Stimulated activated CD4-positive, alpha-beta T cell treated with anti-CD3 and anti-CD28 coated beads, Interleukin-15, amount 100 ng/mL, for 48 hours (primary cell): ENCODE results near the gene IGF2R.
"Not testable (repeated sequence)": the region's sequence is repeated elsewhere in the genome, so short reads cannot be mapped to it uniquely, and the experiment has no call there.

ENCODE experiments used
- DNase-seq, 2 donors: peaks; one replicate each; pipeline ENCODE4 v3.0.0-alpha.2; 2020; ENCODE audit warnings: low read depth in 2 of 2

Gene IGF2R

DNA sequence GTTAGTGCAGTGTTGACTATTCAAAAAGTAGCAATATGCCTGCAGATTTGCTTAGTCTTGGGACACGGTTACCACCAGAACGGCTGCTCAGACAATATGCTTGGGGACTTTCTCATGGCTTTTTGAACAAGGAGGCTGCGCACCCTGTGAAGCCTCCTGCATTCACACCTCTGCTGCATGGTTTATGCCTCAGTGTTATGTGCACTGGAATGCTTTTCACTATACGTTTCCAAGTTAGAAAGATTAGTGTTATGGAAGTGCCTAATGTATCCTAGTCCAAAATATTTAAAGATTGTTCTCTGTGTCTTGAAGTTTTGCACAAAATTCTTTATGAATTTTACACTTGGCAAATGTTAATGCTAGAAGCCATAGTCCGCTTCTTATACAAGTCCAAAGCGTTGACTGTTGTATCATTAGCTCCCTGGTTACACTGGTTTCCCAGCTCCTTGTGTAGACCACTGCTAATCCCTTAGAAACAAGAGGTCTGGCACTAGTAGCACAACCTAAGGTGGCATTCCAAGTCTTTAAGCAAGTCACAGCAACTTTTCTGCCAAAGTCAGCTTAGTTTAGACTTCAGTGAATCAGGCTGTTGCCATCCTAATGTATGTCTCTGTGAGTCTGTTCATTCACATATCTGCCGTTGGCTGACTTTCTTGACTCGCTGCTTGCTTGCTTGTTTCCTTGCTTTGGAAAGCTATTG, 126.4 kb downstream of the IGF2R start:
- no peak for DNase-seq

DNA sequence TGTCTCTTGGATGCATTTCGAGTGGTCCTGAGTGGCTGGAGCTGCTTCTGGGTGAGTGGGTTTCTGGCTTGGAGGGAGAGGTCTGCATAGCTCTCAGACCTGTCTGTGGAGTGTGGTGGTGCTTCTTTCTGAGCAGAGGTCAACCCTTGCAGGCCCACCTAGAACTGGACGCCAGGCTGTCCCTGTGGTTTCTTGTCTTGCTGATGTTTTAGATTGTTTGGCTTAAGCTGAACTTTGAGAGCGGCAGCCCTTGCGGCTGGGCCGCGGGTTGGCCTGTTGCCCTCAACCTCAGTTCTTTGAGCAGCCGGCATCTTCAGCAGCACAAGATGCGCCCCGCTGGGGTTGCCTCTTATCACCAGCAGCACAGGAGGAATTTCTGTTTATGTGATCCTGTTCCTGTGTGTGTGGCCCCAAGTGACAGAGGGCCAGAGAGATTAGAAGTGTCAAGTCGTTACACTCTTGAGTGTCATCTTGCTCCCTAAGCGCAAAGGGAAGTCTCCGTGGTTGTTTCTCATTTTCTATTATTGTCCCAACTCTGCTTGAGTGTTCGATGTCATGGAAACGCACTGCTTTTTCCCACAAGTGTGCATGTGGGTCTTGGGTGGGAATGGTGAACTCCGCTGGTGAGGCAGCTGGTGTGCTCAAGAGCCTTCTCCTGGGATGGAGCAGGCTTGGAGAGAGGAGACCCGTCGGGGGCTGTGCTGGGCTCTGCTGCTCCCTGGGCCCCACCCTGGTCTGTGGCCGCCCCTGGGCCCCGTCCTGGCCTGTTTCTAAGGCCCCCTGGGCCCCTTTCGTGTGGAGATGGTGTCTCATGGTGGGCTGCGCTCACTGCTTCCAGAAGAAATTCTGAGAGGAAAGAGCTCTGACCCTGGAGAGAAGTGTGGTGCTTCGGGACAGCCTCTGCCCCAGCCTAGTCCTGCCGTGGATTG, 132.7 kb downstream of the IGF2R start:
- no peak for DNase-seq

DNA sequence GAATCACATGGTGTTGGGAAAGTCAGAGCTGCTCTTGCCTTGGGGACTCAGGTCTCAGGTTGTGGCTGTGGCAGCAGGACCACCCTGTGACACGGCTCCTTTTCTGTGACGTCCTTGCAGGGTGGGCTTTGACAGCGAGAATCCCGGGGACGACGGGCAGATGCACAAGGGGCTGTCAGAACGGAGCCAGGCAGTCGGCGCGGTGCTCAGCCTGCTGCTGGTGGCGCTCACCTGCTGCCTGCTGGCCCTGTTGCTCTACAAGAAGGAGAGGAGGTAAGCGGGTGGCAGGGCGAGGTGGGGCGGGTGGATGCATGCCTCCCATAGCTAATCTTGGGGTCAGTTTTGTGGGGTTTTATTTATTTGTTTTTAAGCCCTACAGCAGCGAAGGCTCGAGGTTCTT, 133.5 kb downstream of the IGF2R start:
- no peak for DNase-seq

DNA sequence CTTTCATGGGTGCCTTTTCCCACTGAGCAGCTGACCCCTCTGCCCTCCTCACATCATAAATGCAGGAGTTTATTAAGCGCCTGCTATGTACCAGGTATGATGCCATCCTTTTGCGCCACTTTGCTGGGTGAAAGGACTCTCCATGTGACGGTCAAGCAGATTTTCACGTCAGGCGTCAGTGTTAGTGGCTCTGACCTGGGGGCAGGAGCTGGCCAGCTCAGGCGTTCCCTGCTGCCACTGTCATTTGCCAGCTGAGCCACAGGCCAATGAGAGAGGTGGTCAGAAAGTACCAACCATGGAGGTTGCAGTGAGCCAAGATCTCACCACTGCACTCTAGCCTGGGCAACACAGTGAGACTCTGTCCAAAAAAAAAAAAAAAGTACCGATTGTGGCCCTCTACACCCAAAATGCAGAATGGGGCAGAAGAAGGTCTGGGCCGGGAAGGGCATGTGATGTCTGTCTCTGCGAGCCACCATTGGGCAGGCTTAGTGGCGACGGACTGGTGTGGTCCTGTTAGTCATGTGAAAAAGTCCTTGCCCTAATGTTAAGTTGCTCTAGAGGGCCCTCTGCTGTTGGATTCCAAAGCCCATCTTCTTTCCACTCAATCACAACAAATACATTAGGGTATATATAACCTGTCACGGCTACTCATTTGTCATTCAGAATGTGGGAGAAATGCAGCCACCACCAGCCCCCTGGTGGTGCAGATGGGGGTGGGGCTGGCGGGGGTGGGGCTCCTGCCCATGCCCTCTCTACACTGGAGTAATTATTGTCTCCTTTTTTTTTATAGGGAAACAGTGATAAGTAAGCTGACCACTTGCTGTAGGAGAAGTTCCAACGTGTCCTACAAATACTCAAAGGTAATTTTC, 134.3 kb downstream of the IGF2R start:
- DNase-seq = peak in 1 of 2 donors; percentile 10

DNA sequence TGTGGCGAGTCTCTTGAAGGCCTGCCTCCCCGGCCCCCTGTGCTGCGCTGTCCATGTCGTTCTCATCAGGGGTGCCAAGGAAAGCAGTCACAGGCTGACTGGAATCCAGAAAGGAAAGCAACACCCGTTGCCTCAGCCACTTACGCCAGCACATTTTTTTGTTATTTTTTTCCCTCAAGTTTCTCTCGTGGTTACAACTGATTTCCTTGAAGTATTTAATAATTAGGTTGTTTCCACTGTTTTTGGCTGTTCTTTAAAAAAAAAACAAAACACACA, 134.9 kb downstream of the IGF2R start:
- DNase-seq = no peak

DNA sequence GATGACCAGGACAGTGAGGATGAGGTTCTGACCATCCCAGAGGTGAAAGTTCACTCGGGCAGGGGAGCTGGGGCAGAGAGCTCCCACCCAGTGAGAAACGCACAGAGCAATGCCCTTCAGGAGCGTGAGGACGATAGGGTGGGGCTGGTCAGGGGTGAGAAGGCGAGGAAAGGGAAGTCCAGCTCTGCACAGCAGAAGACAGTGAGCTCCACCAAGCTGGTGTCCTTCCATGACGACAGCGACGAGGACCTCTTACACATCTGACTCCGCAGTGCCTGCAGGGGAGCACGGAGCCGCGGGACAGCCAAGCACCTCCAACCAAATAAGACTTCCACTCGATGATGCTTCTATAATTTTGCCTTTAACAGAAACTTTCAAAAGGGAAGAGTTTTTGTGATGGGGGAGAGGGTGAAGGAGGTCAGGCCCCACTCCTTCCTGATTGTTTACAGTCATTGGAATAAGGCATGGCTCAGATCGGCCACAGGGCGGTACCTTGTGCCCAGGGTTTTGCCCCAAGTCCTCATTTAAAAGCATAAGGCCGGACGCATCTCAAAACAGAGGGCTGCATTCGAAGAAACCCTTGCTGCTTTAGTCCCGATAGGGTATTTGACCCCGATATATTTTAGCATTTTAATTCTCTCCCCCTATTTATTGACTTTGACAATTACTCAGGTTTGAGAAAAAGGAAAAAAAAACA, 136.1 kb downstream of the IGF2R start:
- no peak for DNase-seq

DNA sequence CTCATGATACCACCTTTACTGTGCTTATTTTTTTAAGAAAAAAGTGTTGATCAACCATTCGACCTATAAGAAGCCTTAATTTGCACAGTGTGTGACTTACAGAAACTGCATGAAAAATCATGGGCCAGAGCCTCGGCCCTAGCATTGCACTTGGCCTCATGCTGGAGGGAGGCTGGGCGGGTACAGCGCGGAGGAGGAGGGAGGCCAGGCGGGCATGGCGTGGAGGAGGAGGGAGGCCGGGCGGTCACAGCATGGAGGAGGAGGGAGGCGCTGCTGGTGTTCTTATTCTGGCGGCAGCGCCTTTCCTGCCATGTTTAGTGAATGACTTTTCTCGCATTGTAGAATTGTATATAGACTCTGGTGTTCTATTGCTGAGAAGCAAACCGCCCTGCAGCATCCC, 137.1 kb downstream of the IGF2R start:
- DNase-seq = no peak

DNA sequence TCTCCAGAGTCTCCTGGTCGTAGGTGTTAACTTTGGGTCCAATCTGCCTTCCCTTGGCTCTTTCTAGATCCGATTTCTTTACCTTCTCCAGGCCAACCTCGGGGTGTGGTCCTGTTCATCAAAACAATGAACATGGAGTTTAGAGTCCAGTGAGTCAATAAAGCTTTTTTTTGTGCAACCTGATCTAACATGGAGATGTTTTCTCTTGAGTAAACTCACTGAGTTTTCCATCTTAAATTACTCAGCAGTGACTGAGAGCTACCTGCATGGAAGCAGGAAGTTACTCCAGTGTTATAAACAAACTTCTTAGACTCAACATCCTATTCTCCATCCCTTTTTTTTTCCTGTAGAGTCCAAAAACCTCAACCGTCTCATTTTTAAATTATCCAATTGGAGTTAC, 137.8 kb downstream of the IGF2R start:
- no peak for DNase-seq

DNA sequence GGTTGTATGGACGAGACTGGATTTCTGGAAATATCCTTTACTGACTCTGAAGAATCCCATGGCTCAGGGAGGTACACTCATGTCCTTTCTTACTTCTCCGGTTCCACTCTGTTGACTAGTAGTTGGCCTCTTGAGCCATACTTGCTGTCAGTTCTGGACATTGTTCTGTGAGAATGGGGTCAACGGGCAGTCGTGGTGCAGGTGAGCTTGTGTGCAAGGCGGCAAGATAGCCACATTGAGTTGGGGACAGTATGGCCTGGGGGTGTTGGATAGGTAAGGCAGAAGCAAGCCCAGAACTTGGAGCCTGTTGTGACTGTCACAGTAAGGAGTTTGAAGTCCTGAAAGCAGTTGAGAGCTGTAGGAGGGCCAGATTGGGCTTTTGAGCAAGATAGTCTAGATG, 139.2 kb downstream of the IGF2R start:
- DNase-seq = no peak

DNA sequence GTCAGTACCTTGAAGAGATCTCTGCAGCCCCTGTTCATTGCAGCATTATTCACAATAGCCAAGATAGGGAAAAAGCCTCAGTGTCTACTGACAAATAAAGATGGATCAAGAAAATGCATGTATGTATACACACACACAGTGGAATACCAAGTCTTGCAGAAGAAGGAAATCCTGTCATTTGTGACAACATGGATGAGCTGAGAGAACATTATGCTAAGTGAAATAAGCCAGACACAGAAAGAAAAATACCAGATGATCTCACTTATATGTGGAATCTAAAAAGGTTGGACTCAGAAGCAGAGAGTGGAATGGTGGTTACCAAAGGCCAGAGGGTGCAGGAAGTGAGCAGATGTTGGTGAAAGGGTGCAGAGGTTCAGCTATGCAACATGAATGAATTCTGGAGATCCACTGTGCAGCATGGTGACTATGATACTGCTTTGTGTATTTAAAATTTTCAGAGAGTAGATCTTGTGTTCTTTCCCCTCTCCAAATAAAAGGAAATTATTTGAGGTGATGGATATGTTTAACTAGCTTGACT, 141.8 kb downstream of the IGF2R start:
- no peak for DNase-seq

DNA sequence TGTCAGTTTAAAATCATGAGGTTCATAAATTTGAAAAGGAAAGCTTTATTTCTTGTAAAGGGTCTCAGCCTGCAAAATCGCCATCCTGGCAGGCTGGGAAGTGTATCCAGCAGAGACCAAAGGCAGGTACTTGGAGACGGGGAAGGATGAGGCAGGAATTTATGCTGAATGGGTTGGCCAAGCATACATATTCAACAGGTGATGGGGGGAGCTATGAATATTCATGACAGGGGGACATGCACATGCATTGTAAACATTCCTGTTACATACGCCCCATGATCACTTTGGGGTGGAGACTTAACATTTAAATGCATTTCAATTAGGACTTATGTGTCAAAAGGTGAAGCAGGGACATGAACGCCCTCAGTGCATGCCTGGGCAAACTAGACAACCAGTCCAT, 142.9 kb downstream of the IGF2R start:
- DNase-seq = no peak

DNA sequence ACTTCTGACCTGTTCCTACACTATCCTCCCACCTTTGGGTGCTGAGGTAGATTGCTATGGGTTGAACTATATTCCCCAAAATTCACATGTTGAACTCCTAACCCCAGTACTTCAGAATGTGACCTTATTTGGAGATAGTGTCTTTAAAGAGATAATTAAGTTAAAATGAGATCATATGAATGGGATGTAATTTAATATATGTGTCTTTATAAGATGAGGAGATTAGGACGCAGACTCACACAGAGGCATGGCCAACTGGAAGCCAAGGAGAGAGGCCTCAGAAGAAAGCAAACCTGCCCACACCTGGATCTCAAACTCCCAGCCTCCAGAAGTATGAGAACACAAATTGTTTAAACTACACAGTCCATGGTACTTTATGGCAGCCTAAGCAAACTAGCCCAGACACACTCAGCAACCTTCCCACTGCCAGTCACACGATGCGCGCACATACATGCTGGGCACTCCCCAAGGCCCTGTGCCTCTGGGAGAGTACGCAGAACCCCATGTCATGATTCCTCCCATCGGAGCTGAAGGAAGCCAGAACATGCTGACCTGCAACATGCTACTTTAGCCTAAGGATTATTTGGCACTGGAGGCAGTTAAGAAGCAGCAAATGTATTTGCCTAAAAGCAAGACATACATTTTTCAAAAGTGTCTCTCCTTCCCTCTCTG, 143.9 kb downstream of the IGF2R start:
- no peak for DNase-seq

DNA sequence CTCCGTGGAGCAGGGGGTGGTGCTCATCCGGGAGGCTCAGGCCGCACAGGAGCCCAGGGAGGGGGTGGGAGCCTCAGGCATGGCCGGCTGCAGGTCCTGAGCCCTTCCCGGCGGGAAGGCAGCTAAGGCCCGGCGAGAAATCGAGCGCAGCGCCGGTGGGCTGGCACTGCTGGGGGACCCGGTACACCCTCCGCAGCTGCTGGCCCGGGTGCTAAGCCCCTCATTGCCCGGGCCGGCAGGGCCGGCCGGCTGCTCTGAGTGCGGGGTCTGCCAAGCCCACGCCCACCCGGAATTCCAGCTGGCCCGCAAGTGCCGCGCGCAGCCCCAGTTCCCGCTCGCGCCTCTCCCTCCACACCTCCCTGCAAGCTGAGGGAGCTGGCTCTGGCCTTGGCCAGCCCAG, 145.7 kb downstream of the IGF2R start:
- not testable (repeated sequence) for DNase-seq

DNA sequence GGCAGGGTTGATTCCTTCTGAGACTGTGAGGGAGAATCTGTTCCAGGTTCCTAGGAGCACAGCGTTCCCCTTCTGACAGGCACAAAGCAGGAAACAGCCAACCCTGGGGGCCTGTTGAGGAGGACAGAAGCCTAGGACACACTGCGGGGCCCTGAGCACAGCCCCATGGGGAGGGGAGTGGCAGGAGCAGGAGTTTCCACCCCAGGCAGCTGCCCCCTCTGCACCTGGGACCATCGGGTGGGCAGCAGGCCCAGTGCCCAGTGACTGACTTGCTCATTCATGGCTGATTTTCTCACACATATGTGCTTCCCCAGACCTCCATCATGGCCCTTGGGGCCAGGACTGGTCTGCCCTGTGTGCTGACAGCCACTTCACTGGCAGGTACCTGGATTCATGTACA, 146.5 kb downstream of the IGF2R start:
- no peak for DNase-seq

DNA sequence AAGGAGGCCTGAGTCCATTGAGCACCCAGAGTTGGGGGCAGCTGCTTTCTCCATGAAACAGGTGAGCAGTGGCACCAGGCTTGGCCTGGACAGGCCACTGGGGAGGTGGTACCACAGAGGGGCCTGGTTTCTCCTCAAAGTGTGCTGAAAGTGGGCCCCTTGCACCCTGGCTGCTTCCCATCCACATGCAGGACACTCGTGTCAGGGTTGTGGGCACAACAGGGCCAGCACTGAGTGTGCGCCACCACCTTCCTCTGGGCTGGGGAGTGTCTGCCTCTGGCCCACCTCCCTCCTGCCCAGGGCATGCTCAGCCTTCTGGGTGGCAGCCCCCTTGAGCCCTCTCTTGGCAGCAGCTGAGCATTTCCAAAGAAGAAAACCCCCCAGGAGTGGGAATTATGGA, 147.5 kb downstream of the IGF2R start:
- no peak for DNase-seq

DNA sequence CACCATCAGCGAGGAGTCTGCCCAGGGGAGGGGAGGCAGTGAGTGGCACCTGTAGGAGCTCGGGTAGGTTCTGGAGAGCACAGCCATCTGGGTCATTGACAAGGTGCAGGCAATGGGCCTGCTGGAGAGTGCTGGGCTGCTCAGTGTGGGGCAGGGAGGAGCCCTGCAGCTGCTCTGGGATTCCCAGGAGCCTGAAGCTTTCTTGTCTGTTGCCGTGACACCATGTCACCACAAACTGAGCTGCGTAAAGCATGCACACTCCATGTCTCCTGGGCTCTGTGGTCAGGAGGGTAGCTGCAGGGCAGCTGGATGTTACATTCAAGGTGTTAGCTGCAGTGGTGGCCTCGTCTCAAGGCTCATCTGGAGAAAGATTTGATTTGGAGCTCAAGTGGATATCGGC, 148.3 kb downstream of the IGF2R start:
- DNase-seq = no peak

DNA sequence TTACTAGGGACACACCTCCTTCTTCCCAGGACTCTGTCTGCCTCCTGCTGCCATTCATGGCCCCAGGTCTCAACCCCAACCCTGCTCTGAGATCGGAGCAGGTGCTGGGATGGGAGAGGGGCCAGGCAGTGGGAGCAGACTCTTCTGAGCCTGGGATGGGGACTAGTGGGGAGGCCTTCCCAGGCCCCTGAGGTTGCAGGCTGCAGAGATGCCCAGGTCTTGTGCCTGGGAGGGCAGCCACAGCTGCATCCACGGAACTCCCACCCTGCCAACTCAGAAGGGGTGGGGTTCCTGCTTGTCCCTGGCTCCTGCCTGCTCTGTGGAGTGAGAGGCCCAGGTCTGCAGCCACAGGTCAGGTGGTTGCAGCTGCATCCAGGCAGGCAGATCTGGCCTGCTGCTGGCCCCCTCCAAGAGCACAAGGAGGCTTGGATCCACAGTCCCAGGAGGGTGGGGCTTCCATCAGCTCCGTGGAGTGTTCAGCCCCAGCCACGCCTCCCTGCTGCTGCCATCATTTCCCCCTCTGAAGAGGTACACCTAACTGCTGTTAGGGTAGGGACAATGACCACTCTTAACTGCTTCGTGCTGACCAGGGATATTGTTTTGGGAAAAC, 149.8 kb downstream of the IGF2R start:
- DNase-seq = no peak

DNA sequence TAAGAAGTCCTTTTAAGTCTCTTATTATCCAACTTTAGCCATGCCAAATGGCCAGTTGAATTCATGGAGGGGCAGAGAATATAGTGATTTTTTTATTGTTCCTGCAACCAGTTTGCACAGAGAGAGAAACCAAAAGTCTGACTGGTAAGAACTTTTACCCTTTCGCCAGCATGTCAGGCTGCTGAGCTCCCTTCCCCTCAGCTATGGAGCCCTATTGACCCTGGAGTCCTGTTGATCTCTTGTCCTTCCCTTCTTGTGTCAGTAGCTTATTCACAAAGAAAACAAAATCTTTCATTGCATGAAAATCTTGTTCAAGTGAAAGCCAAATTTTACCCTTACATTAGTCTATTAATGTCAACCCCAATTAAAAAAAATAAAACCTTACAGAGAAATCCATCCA, 151.2 kb downstream of the IGF2R start:
- no peak for DNase-seq

DNA sequence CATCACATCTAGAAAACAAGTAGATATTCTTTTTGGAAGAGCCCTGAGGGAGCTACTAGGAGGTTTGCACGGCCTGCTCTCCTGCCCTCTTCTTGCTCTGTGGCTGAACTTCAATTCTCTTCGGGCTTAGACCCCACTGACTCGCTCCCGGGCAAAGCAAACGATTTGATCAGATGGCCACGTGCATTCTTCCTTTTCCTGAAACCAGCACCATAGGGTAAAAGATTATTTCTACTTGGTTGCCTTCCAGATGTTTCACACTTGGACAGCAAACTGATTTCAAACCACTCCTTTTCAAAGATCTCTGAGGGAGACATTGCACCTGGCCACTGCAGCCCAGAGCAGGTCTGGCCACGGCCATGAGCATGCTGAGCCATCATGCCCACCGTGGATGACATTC, 152.7 kb downstream of the IGF2R start, which contains the start of gene SLC22A1:
SLC22A1 (plus strand) TSS at position 258 of the 400 bp plus-strand sequence; CDS start at position 379, 121 bp downstream.
- DNase-seq = no peak

DNA sequence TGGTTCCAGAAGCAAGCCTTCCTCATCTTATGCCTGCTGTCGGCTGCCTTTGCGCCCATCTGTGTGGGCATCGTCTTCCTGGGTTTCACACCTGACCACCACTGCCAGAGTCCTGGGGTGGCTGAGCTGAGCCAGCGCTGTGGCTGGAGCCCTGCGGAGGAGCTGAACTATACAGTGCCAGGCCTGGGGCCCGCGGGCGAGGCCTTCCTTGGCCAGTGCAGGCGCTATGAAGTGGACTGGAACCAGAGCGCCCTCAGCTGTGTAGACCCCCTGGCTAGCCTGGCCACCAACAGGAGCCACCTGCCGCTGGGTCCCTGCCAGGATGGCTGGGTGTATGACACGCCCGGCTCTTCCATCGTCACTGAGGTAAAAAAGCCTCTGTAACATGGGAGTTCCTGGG, 153.1 kb downstream of the IGF2R start:
- no peak for DNase-seq
